Stomach (tissue), 9 donors: ENCODE data around the gene DENND4A. TPM values are rescaled to one million over a fixed set of nuclear protein-coding genes. Genes with fewer than 3 reads are reported as not detected.

Source experiments
- DNase-seq, 2 donors: peaks; one replicate each; pipeline versions ENCODE4 v3.0.0 to v3.0.0-alpha.2; 2013 to 2019
- H3K27ac ChIP-seq, 5 donors: fragments of 200-600 bp in 4 of 5; sonication (generic) in 4 of 5; one replicate each; pipeline ENCODE4 v1.5.1; 2013 to 2019; ENCODE audit warnings: mild to moderate bottlenecking in 1 of 5, moderate library complexity in 1 of 5
- H3K27me3 ChIP-seq, 3 donors: fragments of 200-600 bp; sonication (generic); one replicate each; pipeline ENCODE4 v1.5.1; 2017 to 2019; ENCODE audit warnings: mixed run types in 1 of 3
- H3K36me3 ChIP-seq, 4 donors: fragments of 200-600 bp; sonication (generic); 1 replicate in 3 of 4; 2 replicates in 1 of 4; pipeline ENCODE4 v1.5.1; 2016 to 2019
- H3K4me1 ChIP-seq, 4 donors: fragments of 200-600 bp; sonication (generic); one replicate each; pipeline ENCODE4 v1.5.1; 2016 to 2019
- H3K4me3 ChIP-seq, 4 donors: fragments of 200-600 bp; sonication (generic) in 3 of 4; one replicate each; pipeline ENCODE4 v1.5.1; 2016 to 2019; ENCODE audit warnings: mild to moderate bottlenecking in 1 of 4
- H3K9me3 ChIP-seq, 4 donors: fragments of 200-600 bp; sonication (generic); one replicate each; pipeline ENCODE4 v1.5.1; 2016 to 2019
- CTCF ChIP-seq, 7 experiments: fragments of 450-650 bp in 4 of 7; fragments of 200-600 bp in 3 of 7; sonication (generic) in 3 of 7; IDR thresholded peaks; one replicate each; pipeline ENCODE4 v1.5.1; 2016 to 2019; ENCODE audit warnings: antibody characterized with exemption in 7 of 7, control low read depth in 2 of 7, mild to moderate bottlenecking in 1 of 7
- EP300 ChIP-seq: sonication (generic); formaldehyde crosslinking; IDR thresholded peaks from one replicate; pipeline ENCODE4 v1.6.1; 2017; ENCODE audit warnings: antibody characterized with exemption
- POLR2A ChIP-seq, 4 donors: fragments of 450-650 bp; IDR thresholded peaks; one replicate each; pipeline ENCODE4 v1.6.1; 2016; ENCODE audit warnings: antibody characterized with exemption in 4 of 4, control low read depth in 2 of 4, mild to moderate bottlenecking in 1 of 4, moderate library complexity in 1 of 4
- POLR2AphosphoS5 ChIP-seq, 3 donors: sonication (generic); formaldehyde crosslinking; IDR thresholded peaks; one replicate each; pipeline ENCODE4 v1.6.1; 2016; ENCODE audit warnings: antibody characterized with exemption in 3 of 3
- whole genome bisulfite sequencing, 5 donors: extraction: QIAGEN DNeasy Blood & Tissue Kit in 3 of 5; methylation state at CpG; one replicate each; pipeline versions ENCODE4 v1.1.5 to v1.1.7; 2013 to 2018; 5-methylcytosine and 5-hydroxymethylcytosine counted together
- intact Hi-C: fragments of 100-400 bp; cut with DNase I; formaldehyde crosslinking; loops from one replicate; pipeline ENCODE4 v1.15.1; 2023; ENCODE audit warnings: low total_unique reads
- polyA plus RNA-seq, 3 donors: library from polyadenylated mRNA; stranded (reverse); fragments of 200-250 nt; gene quantifications; one replicate each; pipeline ENCODE4 v1.2.3, GENCODE V29; 2013
- total RNA-seq, 5 donors: library from RNA; depleted of rRNA; stranded (reverse); fragments of >200 nt; gene quantifications; one replicate each; pipeline versions ENCODE4 v1.1.0 to v1.2.3, GENCODE V29; 2014 to 2016
- donor health status: healthy with polysubstance abuse.
- donor health status: Bipolar disorder and iron deficiency.
- donor health status: healthy.

Gene DENND4A
- total and polyA plus RNA-seq, 8 donors, result 5.0 to 60.6 (median 24.2) TPM

- intact Hi-C loops, result no loop called here
- TF ChIP-seq EP300 (no peak), POLR2A (IDR thresholded peaks at IDR 0.05) (no peak), POLR2AphosphoS5 (IDR thresholded peaks at IDR 0.05) (no peak), CTCF (IDR thresholded peaks at IDR 0.05) (no peak)
- Histone ChIP-seq H3K27ac (peak overlapping the region in 1 of 5 donors; percentile 25), H3K27me3 (no peaks in the 10 kb centered on the region), H3K36me3 (no peaks in the 10 kb centered on the region), H3K4me1 (peaks cover 0 to 12% (median 5%) of the 10 kb centered on the region in 4 donors), H3K9me3 (no peaks in the 10 kb centered on the region), H3K4me3 (no peak overlapping the region)
- peak in 1 of 2 donors; percentile 34 for DNase-seq
- 71 to 78% (median 74%) methylated on average over 5 of the region's 5 CpGs for WGBS, 5 donors
Observed at GRCh38 chr15:65805019-65805745, 13.1 kb upstream of the DENND4A start.

GRCh38 chr15:65804252-65804931 lies 12.3 kb upstream of the DENND4A start:
- no peaks in the 10 kb centered on the region for H3K27me3 ChIP-seq
- no peak overlapping the region for H3K4me3 ChIP-seq
- H3K36me3 ChIP-seq, result no peaks in the 10 kb centered on the region
- TF ChIP-seq EP300, result no peak
- TF ChIP-seq CTCF (IDR thresholded peaks at IDR 0.05), result no peak
- no peak for TF ChIP-seq POLR2AphosphoS5 (IDR thresholded peaks at IDR 0.05)
- TF ChIP-seq POLR2A (IDR thresholded peaks at IDR 0.05), result no peak
- 44 to 79% (median 78%) methylated on average over 1 of the region's 1 CpG for WGBS, 5 donors
- intact Hi-C loops, result no loop called here
- peak overlapping the region in 1 of 5 donors; percentile 25 for H3K27ac ChIP-seq
- no peaks in the 10 kb centered on the region for H3K9me3 ChIP-seq
- peaks cover 0 to 12% (median 5%) of the 10 kb centered on the region in 4 donors for H3K4me1 ChIP-seq
- DNase-seq, result no peak

- no peak for DNase-seq
- 52 to 65% (median 60%) methylated on average over 2 of the region's 2 CpGs for WGBS, 5 donors
- H3K27ac ChIP-seq, result no peak overlapping the region
- no peaks in the 10 kb centered on the region for H3K9me3 ChIP-seq
- no peak for TF ChIP-seq POLR2A (IDR thresholded peaks at IDR 0.05)
- no peak for TF ChIP-seq EP300
- TF ChIP-seq POLR2AphosphoS5 (IDR thresholded peaks at IDR 0.05), result no peak
- no peak for TF ChIP-seq CTCF (IDR thresholded peaks at IDR 0.05)
- intact Hi-C loops, result no loop called here
- H3K4me1 ChIP-seq, result peaks cover 0 to 12% (median 5%) of the 10 kb centered on the region in 4 donors
- H3K27me3 ChIP-seq, result no peaks in the 10 kb centered on the region
- H3K4me3 ChIP-seq, result no peak overlapping the region
- H3K36me3 ChIP-seq, result no peaks in the 10 kb centered on the region
Observed at GRCh38 chr15:65801229-65801805, 9.2 kb upstream of the DENND4A start.

GRCh38 chr15:65796610-65797078 lies 4.6 kb upstream of the DENND4A start:
- Histone ChIP-seq H3K36me3 (no peaks in the 10 kb centered on the region), H3K4me3 (no peak overlapping the region), H3K27me3 (no peaks in the 10 kb centered on the region), H3K27ac (no peak overlapping the region), H3K9me3 (no peaks in the 10 kb centered on the region), H3K4me1 (peaks cover 0 to 11% (median 8%) of the 10 kb centered on the region in 4 donors)
- no peak for TF ChIP-seq POLR2A (IDR thresholded peaks at IDR 0.05)
- TF ChIP-seq EP300, result no peak
- no peak for TF ChIP-seq POLR2AphosphoS5 (IDR thresholded peaks at IDR 0.05)
- intact Hi-C loops, result no loop called here
- WGBS, 5 donors, result 48 to 81% (median 73%) methylated on average over 1 of the region's 1 CpG
- DNase-seq, result peak in 1 of 2 donors; percentile 34
